HT-29 (cell line): ENCODE data around the gene ZNF526. TPM values are rescaled to one million over a fixed set of nuclear protein-coding genes. Genes with fewer than 3 reads are reported as not detected.

Source experiments
- DNase-seq: peaks from one replicate; pipeline ENCODE4 v3.0.0-alpha.2; 2015; ENCODE audit warnings: low spot score
- total RNA-seq: library from RNA; depleted of rRNA; stranded (reverse); fragments of >200 nt; shearing (Covaris generic); gene quantifications from 2 replicates; pipeline ENCODE4 v1.2.3, GENCODE V29; 2014

Gene ZNF526
- total RNA-seq, 1 experiment from 2014 or later: 15.9 TPM

GRCh38 chr19:42196011-42197001 lies 23.8 kb upstream of the ZNF526 start:
- DNase-seq: no peak

DNA sequence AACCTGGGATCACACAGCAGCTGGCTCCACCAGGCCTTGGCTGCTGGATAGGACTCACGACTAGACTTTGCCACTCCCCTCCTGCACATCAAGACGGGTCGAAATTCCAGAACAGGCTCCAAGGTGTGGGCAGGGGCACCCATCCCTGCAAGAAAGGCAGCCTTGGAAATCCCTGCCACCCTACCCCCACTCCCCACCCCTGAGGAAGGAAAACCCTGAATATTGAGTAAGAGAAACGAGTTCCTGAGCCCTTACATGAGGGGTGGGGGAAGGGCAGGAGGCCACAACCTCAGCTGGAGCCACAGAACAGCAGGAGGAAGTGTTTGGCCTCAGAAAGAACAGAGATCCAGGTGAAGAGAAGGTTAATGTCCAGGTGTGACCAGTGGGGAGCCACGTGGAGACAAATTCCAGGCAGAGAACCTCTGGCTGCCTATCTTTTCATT lies 22.7 kb upstream of the ZNF526 start:
- peak; percentile 90 for DNase-seq

- DNase-seq: no peak
Observed at GRCh38 chr19:42198676-42199439, 21.3 kb upstream of the ZNF526 start.

DNA sequence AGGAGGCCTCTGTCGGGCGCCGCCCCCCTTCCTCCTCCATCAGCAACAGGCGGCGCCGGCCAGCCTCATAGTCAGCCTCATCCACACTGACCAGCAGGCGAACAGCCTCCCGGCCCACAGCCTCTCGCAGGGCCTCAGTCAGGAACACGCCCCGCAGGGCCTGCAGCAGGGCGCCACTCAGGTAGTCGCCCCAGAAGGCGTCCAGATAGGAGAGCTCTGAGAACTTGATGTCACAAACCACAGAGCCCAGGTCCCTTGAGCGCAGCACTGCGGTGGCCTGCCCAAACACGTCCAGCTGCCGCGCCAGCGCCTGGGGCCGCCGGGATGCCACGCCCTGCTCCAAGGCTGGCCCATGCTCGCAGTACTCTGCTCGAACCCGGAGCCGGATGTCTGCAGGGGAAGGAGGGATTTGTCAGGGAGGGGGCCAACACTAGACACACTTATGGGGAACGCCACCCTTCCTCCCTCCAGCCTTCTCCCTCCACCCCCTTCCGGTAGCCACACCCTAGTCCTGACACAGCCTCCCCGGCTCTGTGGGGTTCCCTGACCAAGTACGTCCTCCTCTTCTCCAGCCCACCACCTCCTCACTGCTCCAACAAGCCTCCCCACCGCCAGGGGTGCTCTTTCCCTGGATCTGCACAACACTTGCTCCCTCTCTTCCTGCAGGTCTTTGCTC lies 20.5 kb upstream of the ZNF526 start:
- DNase-seq: no peak

- no peak for DNase-seq
Observed at GRCh38 chr19:42200116-42200715, 19.9 kb upstream of the ZNF526 start.

GRCh38 chr19:42201489-42202289 lies 18.4 kb upstream of the ZNF526 start:
- DNase-seq: no peak

DNA sequence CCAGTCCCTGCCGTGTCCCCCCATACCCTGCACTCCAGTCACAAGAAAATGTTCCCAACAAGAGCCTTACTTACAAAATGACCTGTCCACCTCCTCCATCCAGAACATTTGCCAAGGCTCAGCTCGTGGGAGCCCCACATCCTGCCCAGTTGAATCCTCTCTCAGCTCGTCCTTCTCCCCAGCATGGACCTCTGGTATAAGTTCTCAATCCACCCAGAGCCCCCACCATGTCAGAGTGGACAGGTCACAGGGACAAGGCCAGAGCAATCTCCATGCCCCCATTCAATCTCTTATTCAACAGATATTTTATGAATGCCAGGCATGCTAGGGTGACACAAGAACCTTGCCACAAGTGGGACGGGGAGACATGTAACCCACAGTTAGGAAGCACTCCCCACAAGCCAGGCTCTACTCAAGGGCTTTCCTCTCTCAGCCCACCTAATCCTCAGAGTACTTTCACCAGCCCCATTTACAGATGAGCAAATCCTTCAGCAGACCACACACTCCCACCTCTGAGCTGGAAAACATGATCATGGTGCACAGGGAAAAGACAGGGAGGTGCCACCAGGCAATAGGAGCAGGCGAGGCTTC lies 17.7 kb upstream of the ZNF526 start:
- no peak for DNase-seq

DNA sequence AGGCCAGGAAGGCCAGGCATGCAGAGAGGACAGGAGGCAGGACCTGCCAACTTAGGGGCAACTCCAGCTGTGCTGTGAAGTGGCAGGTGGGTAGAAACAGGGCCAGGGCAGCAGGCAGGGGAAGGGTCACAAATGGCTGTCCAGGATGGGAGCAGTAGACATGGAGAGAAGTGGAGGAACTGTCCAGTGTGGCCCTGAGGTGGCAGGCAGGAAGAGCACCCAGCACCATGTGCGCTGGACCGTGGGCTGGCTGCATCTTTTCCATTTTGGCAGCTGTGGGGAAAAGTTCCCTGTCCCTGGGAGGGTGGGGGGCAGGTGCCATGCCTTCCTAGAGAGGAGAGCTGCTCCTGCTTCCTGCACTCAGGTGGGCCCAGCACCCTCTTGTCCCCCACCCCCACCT lies 16.4 kb upstream of the ZNF526 start:
- no peak for DNase-seq

- no peak for DNase-seq
Observed at GRCh38 chr19:42204664-42205063, 15.4 kb upstream of the ZNF526 start.

GRCh38 chr19:42206871-42207755 lies 13.0 kb upstream of the ZNF526 start:
- DNase-seq: peak; percentile 91

DNA sequence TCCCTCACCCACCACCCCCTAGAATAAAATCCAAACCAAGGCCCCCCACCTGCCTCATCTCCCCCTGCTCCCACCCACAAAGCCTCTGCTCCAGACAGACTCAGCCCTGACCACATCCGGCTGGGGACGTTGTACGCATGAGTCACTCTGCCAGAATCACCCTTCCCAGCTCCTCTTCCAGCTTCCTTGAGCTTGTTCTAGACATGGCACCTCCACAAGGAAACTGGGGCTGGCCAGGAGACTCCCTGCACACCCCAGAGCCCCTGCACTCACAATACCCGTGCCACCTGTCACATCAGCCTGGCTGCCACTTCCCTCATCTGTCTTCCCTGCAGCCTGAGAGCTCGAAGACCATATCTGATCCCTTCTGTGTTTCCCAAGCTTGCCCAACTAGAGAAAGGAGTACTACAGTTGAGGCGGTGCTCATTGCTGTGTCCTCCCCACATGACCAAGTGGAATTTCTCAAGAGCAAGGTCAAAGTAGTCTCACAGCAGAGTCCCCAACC lies 12.3 kb upstream of the ZNF526 start:
- peak; percentile 89 for DNase-seq

DNA sequence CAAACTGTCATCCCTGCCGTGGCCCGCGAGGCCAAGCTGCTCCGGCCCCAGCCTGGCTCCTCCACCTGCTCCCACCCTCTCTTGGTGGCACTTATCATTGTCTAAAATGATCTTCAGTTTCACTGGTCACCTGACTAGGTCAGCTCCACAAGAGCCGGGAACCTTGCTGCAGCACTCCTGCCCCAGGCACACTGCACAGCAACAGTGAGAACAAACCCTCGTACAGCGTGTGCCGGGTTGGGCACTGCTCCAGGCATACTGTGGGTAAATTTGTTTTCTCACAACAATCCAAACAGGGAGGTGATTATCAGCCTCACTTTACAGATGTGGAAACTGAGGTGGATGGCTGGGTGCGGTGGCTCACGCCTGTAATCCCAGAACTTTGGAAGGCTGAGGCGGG lies 11.5 kb upstream of the ZNF526 start:
- no peak for DNase-seq

DNA sequence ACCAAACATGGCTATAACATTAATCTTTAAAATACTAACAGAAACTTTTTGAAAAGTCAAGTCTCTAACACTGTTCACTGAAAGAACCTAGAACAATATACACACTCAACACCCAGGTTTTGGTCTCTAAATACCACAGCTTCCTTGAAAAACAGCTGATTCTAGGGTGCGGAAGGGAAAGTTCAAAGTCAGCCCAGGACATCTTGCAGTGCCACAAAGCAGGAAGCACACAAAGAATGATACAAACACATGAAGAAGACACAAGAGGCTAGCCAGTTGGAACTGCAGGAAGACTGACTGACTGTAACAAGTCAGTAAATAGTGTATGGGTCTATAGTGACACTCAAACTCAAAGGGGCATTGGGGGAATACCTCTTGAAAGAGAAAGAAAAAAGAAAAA lies 7.2 kb upstream of the ZNF526 start:
- DNase-seq: no peak

DNA sequence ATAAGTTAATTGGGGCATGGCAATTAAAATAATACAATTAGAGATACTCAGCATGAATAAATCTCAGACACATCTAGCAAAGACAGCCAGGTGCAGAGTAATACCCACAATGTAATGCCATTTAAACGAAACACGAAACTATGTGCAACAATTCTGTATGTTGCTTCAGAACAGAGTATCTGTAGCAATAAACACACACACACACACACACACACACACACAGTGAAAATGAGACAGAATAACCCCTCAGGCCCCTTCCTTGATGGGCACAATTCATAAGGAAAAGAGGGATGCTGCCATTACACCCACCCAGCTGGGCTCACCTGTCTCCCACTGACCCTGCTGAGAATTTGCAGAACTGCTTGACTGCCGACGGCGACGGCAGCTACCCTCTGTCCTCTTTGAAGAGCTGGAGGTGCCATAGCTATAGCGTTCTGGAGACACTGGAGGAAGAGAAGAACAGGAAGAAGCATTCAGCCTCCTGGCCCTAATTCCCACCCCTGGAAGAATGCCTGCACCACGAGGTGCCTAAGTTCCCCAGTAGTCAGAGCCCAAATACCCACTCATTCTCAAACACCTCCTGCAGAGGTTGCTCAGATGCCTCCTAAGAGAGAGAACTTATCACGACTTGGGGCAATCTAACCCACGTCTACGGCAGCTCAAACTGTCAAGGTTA lies 5.2 kb upstream of the ZNF526 start:
- no peak for DNase-seq

GRCh38 chr19:42216653-42217519 lies 3.2 kb upstream of the ZNF526 start:
- DNase-seq: peak; percentile 84

DNA sequence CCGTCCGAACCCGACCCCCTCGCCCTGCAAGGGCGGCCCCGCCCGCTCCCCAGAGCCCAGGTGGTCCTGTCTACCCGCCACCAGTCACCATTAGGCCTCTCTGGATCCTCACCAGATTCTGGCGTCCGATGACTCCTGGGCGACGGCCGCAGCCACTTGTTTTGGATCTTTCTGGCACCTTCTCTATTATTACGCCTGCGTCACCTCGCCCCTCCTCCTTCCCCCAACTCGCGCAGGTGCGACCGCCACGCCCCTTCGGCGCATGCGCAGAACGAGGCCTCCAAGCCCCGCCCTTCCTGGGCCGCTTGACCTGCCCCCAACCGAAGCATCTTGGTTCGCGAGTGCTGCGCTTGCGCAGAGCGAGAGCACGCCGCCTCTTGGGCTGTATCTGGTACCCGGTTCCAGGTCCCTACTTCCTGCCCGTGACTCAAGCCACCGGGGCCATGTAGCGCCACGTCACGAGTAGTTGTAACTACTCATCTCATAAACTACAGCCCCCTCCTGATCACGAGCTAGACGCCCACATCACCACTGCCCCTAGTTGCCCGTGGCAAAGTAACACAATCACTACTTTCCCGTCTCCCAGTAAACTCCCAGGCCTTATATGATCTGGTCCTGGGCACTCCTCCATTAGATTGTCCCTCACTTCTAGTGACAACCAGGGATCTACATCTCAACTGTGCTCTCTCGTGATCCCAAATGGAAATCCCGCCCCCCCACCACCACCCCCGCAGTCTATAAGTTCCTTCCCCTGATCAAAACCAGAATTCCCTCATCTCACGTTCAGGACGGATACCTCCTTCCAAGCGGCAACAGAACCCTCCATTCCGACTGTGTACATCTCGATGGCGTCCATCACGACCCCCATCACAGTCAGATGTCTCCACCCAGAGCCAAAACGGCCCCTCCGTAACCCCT lies 2.3 kb upstream of the ZNF526 start, which contains the start of gene DEDD2:
Gene DEDD2 (minus strand): TSS at position 158 of the 918 bp plus-strand sequence. CDS start 670 bp downstream, outside the sequence.
- peak; percentile 100 for DNase-seq
